Stimulated activated CD8-positive, alpha-beta memory T cell treated with anti-CD3 and anti-CD28 coated beads, Interleukin-2, amount 100 ng/mL, for 1 hour (primary cell): ENCODE results near the gene LTO1.
A peak's percentile ranks its signal among the peaks of the same experiment; 100 is the strongest.

Experiments used
- DNase-seq, 2 donors: peaks; one replicate each; pipeline ENCODE4 v3.0.0-alpha.2; 2020; ENCODE audit warnings: low read depth in 2 of 2

Gene LTO1

GRCh38 chr11:69645801-69646492, 29.2 kb downstream of the LTO1 start:
- DNase-seq: no peak

- no peak for DNase-seq
Observed at GRCh38 chr11:69644962-69645675, 30.0 kb downstream of the LTO1 start.

- no peak for DNase-seq
Observed at GRCh38 chr11:69644071-69644961, 30.8 kb downstream of the LTO1 start.

- DNase-seq: no peak
Observed at GRCh38 chr11:69643646-69644045, 31.5 kb downstream of the LTO1 start.

GRCh38 chr11:69642913-69643632, 32.1 kb downstream of the LTO1 start:
- peak; percentile 61 to 63 for DNase-seq

- peak in 1 of 2 donors; percentile 14 for DNase-seq
Observed at GRCh38 chr11:69642549-69642912, 32.6 kb downstream of the LTO1 start.

GRCh38 chr11:69641681-69642548, 33.2 kb downstream of the LTO1 start:
- no peak for DNase-seq

- no peak for DNase-seq
Observed at GRCh38 chr11:69640995-69641581, 34.1 kb downstream of the LTO1 start, which contains the start of gene CCND1. CCND1 (plus strand) TSS chr11:69641156; CDS start chr11:69641314, 158 bp downstream.

- no peak for DNase-seq
Observed at GRCh38 chr11:69640260-69640994, 34.7 kb downstream of the LTO1 start.

- no peak for DNase-seq
Observed at GRCh38 chr11:69639831-69640230, 35.3 kb downstream of the LTO1 start.

GRCh38 chr11:69638941-69639681, 36.0 kb downstream of the LTO1 start:
- DNase-seq: no peak

GRCh38 chr11:69637941-69638871, 36.9 kb downstream of the LTO1 start:
- no peak for DNase-seq

- no peak for DNase-seq
Observed at GRCh38 chr11:69637198-69637940, 37.8 kb downstream of the LTO1 start.

- DNase-seq: no peak
Observed at GRCh38 chr11:69636512-69637197, 38.5 kb downstream of the LTO1 start.

GRCh38 chr11:69635804-69636511, 39.2 kb downstream of the LTO1 start:
- no peak for DNase-seq

GRCh38 chr11:69635195-69635594, 40.0 kb downstream of the LTO1 start:
- no peak for DNase-seq
